Limb (tissue), 2 donors: ENCODE data around the gene C4orf50.

Experiments
- DNase-seq, 2 donors: peaks; one replicate each; pipeline ENCODE4 v3.0.0-alpha.2; 2016; ENCODE audit errors: extremely low spot score in 2 of 2

The C4orf50 gene

DNA sequence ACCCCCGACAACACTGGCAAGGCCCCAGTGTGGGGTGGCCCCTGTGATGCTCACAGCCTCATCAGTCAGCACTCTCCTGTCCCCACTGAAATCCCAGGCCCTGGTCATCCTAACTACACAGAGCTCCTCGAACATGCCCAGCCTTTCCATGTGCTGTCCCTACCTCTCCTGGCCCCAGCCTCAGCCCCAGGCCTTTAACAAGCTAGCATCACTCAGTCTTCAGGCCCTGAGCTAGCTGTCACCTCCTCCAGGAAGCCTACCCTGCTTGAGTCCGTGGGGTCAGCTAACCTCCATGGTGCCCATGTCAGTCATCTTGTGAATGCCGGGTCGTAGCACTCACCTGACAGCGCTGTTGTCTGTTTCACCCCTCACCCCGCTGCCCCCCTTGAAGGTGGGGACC lies 25.6 kb upstream of the C4orf50 start:
- no peak for DNase-seq

DNA sequence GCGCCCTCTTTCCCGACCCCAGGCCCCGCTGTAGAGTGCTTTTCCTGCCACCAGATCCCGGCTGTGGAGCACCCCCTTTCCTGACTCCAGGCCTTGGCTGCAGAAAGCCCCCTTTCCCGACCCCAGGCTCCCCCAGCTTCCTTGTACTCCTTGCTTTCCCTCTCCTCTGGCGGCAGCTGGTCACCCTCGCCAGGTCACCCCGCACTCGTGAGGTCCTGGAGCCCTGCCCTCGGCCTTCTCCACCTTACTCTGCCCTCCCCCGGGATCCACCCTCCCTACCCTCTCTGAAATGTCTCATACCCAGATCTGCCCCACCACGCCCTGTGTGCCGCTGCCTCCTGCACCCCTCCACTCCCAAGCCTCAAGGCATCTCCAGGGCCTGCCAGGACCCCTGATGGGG lies 25.0 kb upstream of the C4orf50 start:
- DNase-seq, result no peak

DNA sequence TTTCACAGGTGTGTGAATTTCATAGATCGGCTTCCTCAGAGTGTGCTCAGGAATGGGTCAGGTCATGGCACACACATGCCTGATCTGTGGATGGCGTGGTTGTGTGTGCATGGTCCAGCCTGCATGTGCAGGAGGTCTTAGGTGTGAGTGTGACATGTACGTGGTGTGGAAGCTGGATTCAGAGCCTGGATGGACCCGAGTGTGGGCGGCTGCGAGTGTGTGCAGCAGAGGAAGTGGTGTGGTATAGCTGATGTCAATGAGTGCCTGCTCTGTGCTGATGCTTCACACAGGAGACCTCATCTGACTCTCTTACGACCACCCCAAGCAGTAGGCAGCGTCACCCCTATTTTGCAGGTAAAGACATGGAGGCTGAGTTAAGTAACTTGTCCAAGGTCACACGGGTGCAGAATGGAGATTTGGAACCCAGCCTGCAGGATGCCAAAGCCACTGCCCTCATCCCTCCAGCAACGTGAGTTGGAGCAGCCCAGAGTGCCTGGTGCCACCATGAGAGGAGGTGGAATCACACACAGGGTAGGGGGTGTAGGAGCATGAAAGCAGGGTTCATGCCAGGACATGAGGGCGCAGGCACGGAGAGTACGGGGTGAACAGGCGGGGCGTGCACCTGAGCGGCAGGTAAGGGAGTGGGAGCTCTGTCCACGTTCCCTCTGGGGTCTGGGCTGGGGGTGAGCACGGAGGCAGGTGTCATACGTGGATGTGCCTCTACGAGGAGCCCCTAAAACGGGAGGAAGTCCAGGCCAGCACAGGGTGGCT lies 24.2 kb upstream of the C4orf50 start:
- DNase-seq, result no peak

DNA sequence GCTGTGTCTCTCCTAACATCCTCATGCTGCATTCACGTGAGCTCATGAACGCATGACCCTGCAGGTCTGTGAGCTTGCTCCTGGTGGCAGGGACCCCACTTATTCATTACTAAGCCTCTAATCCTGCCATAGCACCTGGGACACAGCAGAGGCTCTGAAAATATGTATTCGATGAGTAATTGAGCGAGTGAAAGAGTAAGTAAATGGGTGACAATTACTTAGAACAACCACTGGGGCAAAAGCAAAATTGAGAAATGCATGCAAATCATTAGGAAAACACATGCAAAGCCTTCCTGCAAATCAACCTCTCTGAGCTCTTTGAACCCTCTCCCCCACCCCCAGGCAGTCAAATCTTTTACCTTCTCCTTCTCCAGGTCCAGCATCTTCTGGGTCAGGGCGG lies 23.6 kb upstream of the C4orf50 start:
- no peak for DNase-seq

DNA sequence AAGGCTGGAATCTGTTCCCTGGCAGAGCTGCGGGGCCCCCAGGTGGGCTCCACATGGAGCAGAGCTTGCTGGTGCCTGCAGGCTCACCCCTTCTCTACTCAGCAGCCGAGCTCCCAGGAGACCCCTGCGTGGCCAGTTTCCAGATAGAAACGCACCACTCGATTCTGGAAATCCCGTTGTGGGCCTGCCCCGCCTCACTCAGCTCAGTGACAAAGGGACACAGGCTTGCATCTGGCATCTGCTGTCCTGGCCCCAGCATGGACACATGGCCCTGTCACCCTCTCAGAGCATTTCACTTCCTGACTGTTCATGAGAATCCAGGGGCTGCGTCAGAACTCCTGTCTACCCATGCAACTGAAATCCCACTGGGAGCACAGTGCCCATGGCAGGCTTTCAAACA lies 20.5 kb upstream of the C4orf50 start:
- DNase-seq, result no peak

DNA sequence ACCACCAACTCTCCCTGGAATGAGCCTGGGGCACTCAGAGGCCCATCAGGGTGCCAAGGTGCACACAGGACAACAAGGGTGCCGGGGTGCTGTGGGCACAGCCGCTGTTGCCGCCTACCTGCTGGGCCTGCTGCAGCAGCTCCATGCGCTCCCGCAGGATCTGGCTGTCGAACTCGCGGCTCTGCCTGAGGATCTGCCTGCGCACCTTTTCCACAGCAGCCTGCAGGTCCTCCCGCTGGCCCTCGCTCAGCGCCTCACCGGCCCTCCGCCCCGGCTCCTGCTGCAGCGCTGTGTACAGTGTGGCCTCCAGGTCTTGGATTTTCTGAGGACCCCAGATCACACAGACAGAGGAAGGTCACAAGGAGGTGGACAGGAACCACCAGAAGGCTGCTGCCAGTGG lies 17.6 kb upstream of the C4orf50 start:
- DNase-seq, result no peak

DNA sequence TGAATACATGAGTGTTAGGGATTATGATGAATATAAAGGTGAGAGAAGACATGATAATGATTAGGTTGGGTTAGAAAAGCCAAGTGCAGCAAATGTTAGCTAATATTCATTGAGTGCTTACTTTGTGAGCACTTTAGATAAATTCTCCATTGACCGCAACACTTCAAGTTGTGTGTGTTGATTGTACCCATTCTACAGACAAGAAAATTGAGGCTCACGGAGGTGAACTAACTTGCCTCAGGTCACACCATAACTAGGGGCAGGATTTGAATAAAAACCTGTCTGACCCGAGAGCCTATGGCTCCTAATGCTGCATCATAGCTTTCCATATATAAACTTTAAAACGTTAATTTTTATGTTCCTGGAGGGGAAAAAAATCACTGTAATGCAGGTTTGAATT lies 15.2 kb upstream of the C4orf50 start:
- no peak for DNase-seq

DNA sequence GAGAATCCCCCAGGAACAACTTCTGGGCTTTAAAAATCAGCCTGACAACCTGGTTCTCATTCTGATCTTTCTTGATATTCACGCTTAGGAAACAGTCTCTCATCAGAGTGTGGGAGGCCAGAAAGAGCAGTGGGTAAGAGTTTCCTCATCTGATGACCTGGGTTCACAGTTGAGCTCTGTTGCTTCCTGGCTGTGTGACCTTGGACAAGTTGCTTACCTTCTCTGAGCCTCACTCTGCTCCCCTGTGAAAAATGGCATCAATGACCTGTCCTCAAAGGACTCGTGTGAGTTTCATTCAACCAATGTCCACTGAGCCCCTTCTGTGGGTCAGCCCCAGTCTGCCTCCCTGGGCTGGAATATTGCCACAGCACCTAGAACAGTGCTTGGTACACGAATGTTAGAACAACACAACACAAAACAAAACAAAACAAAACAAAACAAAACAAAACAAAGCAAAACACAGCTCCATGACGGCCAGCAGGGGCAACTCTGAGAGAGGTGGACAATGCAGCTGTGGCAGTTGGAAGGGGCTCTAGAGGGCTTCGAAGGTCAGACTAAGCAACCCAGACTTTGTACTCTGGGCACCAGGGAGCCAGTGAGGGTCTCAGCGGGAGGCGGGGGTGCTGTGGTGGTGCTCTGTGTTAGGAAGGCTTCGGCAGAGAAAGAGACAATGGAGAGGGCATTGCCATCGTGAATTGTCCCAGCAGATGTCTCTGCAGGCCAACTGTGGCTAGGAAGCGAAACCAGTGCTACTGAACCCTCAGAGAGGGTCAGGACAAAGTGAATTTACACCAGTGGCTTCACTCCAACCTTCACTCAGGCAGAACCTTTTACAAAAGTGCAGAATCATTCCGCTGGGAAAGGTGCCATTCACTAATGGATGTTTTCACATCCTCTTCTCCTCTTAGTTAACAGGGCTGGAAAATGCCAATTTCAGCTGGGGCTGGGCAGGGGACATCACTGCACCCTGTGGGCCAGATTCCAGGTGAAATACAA lies 14.3 kb upstream of the C4orf50 start:
- no peak for DNase-seq

DNA sequence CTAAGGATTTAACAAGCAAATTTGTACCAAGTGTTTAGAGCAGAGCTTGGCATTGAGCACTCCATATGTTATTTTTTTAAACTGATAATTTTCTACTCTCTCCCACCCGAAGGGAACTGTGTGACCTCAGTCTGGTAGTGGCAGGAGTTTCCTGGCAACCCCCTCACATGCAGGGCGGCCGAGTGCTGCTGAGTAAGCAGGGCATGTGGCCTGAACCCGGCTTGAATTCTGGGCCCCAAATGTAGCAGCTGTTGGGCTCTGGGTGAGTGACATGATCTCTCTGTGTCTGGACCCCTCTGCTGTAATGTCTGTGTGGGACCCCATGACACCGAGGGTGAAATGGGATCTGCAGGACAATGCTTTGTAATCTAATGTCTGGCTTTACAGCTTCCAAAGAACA lies 13.6 kb upstream of the C4orf50 start:
- DNase-seq, result no peak

DNA sequence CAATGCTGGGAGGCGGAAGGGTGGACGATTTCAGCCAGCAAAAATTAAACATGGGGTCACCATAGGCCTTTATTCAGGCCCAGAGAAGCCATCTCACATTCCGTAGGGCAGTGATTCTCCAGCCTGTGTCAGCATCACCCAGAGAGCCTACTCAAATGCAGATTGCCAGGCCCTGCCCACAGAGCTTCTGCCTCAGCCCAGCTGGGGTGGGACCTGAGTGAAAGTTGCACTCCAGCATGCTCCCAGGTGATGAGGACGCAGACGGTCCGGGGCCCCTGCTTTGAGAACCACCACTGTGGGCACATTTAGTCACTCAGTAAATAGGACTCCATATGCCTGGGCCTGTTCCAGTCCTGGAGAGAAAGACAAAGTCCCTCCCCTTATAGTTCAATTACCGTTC lies 12.4 kb upstream of the C4orf50 start:
- no peak for DNase-seq

DNA sequence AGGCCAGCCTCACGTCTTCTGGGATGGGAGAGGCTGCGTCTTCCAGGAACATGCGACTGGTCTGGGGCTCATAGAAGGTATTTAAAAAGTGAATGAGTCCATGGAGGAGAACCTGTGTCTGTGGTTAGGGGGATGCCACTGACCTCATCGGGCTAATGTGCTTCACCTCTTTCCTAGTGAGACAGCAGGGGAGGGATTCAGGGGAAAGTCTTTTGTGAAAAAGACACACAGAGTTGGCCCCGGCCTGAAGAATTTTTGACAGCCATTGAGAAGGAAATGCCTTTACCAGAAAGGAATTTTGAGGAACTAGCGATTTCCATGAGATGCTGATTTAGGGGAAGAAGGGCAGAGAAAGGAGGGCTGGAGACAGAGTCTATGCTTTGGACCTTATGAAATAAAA lies 11.0 kb upstream of the C4orf50 start:
- no peak for DNase-seq

DNA sequence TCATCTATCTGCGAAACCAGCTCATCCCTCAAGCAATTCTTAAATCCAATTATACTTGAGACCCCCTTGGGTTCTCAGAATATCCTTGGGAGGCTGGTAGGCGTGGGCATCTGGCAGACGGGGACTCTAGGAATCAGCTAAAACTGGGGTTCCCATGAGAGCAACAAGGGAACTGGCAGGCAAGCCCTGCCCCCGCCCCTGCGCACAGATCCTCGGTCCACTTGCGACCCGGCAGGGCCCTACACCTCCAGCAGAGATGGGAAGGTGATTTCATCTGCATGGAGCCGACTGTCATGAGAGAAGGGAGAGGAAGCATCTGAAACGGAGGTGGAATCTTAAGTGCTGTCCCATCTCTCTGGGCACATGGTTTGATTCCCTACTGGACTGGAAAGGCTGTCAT lies 9.9 kb upstream of the C4orf50 start:
- no peak for DNase-seq

DNA sequence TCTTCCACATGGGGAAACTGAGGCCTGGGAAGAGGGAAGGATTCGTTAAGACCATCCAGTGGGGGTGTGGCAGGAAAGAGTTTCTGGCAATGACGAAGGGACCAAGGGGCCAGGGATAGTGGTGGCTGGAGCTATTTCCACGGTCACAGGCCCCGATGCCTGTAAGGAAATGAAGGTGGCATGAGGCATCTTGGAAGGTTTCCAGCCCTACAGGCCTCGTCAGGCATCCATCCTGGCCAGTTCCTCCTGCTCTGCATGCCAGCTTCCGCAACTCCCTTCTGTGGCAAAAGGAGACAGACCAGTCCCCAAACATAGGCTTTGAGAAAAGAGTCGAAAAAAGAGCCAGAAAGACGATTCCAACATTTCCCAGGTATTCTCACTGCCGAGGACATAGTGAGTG lies 9.2 kb upstream of the C4orf50 start:
- no peak for DNase-seq

DNA sequence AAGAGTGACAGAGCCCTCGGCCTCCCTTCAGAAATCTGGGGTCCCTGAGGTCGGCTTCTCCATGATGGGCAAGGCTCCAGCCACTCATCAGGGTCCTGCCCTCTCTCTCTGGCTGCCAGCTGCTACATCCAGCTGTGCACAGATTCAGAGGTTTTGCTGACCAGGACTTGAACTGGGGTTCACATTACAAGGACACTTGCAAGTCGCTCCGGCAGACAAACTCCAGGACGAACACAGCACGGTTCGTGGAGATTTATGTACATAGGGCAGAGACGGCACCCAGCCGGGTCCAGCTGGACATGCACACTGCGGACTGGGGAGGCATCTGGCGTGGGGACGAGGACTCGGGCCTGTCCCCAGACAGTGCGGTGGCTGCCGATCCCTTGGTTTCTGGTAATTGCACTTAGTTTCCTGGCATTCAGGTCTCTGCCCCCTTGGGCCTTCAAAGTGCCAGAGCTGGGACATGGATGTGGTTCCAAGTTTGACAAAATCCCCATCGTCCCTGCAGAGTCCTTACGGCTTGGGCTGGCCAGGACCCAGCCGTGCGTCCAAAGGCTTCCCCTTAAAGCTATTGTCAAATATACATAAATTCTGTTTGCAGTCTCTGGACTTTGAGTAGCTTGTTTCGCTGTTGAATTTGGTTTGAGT lies 6.2 kb upstream of the C4orf50 start:
- no peak for DNase-seq

DNA sequence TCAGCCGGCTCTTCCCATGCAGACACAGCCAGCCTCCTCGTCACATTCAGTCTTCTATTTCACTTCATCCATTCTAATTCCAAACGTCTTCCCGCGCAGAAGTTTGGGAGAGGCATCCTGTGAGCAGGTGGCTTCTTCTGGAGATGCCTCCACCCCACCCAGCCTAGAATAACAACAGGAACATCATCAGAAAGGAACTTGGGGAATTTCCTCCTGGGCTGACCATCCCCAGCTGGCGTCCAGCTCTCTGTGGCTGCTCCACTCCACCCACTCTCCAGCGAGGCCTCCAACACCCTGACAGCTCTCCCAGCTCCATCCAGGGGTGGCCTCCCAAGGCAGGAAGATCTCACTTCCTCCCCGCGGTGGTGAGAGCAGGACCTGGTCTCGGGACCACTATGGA lies 5.5 kb upstream of the C4orf50 start:
- DNase-seq, result no peak

DNA sequence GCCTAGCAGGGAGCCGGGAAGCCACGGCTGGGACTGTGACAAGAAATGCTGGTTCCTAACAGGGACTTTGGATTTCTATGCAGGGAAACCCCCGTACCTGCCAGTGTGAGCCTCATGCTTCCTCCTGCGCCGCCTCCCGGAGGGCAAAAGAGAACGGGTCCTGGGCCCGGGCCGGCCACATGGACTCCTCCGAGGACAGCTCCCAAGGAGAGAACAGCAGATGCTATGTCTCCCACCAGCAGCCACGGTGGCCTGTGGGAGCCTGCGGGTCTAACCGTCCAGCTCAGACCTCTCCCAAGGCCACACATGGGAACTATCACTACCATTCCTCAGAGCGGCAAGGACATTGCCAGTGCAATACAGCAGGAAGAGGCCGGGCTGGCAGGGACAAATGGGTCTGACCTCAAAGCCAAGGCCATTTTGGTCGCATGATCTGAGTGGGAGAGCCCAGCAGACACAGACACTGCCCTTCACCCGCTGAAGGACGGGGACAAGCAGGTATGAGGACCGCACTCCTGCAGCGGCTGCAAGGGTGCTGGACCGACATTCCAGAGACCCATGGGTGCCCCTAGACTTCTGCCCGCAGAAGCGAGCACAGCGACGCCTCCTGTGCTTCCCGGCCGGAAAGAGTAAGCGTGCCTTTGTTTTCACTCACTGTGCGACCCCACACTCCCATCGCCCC lies 4.5 kb upstream of the C4orf50 start:
- no peak for DNase-seq

DNA sequence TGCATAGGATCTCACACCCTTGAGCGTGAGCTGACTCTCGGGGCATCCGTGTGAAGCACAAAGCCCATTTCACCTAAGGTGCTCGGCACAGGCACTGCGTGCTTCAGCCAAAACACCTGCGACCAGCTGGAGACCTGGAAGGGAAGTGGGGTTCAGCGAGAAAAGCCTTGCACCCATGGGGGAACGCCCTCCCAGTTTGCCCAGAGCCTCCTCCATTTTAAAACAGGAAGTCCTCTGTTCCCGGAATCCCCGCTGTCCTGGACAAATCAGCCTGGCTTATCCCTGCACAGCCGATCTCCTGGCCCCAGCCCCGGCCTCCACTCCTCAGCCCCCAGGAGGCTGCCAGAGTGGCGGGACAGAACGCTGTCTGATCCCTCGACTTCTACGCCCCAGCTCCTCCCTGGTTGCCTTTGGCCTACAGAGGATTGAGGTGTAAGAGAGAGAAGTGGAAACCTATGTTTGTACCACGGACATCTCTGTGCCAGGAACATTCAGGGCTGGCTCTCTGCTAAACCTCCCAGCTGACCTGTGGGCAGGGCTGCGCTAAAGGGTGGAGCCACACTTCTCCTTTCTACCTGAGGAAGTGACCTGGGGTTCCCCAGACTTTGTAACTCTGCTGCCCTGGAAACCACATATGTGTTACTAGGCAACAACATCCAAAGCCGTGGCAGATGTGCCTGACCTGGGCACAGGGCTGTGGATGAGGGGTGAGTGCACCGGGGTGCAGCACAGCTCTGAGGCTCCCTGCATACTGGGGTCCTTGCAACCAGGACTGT lies 3.8 kb upstream of the C4orf50 start:
- no peak for DNase-seq

DNA sequence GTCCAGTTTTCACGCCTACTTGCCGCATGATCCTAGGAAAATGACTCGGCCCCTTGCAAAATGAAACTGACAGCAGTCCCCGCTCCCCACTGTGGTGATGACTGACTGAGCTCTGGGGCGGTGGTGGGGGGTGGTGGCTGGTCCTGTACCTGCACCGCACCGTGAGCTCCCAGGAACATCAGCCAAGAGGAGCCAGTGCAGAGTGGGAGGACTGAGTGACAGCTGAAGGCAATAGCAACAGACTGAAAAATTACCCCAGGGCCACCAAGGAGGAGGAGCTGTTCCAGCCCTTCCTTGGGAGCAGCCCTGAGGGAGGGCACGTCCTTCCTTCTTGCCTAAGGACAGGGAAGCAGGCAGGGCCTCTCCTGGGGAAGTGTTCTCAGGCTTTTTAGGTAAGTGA lies 2.4 kb upstream of the C4orf50 start:
- no peak for DNase-seq

DNA sequence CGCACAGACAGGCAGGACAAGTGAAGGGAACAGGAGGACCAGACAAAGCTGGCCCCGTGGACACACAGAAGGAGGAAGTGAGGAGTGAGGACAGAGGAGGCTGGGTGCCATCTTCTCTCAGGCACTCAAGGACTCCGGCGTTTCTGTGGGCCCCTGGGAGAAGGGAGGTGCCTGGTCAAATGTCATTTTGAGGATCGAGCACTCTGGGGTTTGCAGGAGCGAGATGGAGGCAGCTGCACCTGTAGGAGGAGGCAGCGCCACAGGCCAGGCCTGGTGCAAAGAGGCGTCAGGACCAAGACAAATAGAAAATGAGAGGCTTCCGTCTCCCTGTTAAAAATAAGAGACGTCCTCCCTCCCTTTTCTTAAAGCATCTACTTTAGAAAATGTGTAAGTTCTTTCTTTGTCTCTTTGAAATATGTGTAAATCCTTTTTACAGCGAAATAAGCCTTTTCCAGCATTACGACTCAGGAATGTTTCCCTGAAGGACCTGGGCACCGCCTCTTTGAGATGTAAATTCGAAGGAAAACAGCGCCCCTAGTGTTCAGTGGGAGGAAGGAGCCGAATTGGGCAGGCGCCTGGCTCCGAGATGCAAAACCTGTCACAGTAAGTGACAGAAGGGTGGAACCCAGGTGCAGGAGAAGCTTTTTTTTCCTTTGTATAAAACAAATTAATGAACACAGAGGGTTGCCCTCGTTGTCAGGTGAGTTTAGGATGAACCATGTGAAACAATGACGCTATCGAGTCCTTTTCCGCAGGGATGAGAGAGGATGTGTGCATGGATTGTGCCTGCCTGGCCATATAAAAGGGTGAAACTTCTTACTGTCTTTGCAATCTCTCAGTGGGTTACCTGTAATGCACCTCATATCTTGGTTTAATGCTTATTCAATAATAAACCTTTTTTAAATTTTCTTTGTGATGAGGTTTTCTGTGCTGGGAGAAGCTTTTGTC lies 1.4 kb upstream of the C4orf50 start:
- peak; percentile 60 to 77 for DNase-seq

DNA sequence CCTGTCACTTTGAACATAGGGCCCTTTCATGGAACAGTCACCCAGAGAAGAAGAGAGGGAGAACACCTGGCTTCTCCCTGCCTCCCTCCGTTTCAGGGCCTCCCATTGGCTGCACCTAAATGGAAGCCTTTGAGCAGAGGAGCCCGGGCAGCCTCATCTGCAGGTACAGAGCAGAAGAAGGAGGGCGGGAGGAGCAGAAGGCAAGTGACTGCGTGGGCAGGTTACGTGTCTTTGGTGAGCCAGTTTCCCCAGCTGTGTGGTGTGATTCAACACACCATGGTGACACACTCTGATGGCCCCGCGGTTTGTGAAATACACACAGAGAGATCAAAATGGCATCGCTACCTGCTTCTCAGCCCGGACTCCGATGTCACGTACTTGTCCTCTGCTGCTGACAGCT lies 431 bp downstream of the C4orf50 start:
- DNase-seq, result no peak
